GM19452 (cell line): ENCODE data around the gene MINDY4.
A peak's percentile ranks its signal among the peaks of the same experiment; 100 is the strongest.

Experiments used
- ATAC-seq: cut with Tn5 transposase; IDR thresholded peaks from one replicate; pipeline ENCODE4 v1.9.1; 2021; ENCODE audit not compliant: unreplicated experiment

The MINDY4 gene

DNA sequence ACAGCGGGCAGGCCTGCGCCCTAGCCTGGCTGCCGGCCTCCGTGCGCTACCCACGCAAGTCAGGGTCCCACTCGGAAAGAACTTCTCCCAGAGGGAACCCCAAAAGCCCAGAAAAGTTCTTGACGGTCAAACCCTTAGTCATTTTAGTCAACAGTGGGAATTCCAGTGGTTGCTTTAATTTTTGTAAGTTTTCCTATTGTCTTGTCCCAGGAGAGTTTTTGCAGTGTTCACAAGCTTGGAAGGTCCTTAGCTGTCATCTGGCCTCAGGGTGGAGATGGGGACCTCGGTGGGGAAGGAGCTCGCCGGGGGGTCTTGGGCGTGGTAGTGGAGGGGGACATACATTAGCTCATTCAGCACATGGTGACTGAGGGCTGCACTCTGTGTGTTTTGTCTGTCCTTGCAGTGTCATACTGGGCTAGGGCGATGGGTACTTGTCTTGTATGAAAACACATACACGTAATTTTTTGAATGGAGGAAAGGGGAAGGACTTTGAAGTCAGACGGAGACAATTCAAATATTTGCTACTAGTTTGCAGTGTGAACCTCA is 736 bp downstream of the MINDY4 start:
- ATAC-seq: peak; percentile 17

- no peak for ATAC-seq
Observed at GRCh38 chr7:30772984-30773383, 1.8 kb downstream of the MINDY4 start.

GRCh38 chr7:30775992-30776391 is 4.8 kb downstream of the MINDY4 start:
- no peak for ATAC-seq

DNA sequence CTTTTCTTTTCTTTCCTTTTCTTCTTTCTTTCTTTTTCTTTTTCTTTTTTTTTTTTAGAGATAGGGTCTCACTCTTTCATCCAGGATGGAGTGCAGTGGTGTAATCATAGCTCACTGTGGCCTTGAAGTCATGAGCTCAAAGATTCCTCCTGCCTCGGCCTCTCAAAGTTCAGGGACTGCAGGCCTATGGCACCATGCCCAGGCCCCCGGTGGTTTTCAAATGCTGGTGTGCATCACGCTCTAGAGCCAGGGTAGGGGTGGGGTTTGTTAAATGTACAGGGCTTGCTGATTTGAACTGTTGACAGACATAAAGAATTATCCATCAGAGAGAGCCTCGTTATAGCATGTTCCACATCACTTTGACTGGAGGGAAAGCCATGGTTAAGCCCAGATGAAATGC is 5.8 kb downstream of the MINDY4 start:
- no peak for ATAC-seq

DNA sequence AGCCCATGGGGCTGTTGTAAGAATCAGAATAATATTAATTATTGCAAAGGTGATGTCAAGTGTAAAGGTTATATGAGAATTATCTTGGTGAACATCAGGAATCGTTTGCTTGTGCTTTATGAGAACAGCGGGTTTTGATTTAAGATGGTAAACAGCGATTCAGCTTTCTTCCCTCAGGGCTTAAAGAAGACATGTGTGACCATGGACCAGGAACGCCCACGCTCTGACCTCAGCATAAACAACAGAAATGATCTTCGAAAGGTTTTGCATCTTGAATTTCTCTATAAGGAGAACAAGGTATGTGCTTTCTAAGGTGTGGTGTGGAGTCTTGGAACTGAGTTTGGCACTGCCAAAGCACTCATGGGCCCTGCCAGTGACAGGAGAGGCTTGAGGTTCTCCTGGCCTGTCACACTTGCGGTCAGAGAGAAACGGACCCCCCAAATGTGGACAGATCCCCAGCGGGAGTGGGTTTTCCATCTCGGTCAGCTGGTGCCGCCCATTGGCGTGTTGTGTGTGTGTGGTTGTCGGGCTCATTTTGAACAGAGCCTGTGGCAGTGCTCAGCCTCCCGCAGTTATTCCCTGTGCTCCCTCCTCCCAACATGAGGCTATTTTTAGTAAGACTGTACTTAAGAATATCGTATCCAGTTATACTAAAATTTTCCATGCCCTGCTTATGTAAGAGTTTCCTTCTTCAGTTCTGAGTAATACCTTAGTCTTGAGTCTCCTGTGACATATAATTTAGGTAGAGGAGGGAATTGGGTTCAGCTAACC is 7.2 kb downstream of the MINDY4 start:
- ATAC-seq: no peak

- ATAC-seq: no peak
Observed at GRCh38 chr7:30779574-30779973, 8.4 kb downstream of the MINDY4 start.

DNA sequence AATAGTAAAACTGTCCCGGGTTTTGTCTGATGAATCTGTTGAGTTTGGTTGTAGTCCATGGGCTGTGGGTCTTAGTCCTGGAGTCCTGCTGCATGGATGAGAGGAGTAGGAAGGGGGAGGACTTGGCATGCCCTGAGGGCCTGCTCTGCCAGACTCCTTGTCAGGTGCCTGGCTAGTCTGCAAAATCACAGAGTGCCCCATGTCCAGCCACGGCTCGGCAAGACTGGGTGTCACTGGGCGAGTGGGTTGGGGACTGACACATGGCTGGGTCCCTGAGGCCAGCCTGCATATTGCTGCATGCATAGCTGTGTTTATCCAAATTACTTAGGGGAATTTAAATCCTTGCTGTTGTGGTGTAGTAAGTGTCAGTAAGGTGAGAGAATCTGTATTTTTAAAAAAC is 9.7 kb downstream of the MINDY4 start:
- ATAC-seq: no peak

- ATAC-seq: no peak
Observed at GRCh38 chr7:30782690-30783089, 11.5 kb downstream of the MINDY4 start.

GRCh38 chr7:30785786-30786185 is 14.6 kb downstream of the MINDY4 start:
- ATAC-seq: no peak

- no peak for ATAC-seq
Observed at GRCh38 chr7:30787486-30787885, 16.3 kb downstream of the MINDY4 start.

- ATAC-seq: no peak
Observed at GRCh38 chr7:30788640-30789333, 17.6 kb downstream of the MINDY4 start.

DNA sequence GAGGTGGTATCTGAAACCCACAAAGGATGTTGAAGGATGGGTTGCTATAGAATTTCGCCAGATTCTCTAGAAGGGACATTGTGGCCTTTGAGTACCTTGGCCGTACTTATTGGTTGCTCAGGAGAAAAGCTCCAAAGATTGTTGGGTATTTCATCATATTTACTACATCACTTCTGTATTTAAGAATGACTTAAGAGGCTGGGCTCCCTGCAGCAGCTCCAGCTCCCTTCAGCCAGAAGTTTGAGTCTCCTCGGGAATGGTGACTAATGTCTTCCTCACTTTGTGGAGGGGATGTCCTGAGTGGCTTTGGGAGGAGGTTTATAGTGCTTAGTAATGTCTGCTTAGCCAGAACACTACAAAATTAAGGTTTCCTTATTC is 18.1 kb downstream of the MINDY4 start:
- ATAC-seq: no peak

DNA sequence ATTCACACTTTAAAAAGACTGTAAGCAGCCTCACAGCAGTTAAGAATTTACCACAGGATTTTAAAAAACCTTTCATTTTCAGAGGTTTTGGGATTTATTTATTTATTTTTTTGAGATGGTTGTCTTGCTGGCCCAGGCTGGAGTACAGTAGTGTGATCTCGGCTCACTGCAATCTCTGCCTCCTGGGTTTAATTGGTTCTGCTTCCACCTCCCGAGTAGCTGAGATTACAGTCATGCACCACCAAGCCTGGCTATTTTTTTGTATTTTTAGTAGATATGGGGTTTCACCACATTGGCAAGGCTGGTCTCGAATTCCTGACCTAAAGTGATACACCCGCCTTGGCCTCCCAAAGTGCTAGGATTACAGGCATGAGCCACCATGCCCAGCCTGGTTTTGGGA is 19.1 kb downstream of the MINDY4 start:
- no peak for ATAC-seq

DNA sequence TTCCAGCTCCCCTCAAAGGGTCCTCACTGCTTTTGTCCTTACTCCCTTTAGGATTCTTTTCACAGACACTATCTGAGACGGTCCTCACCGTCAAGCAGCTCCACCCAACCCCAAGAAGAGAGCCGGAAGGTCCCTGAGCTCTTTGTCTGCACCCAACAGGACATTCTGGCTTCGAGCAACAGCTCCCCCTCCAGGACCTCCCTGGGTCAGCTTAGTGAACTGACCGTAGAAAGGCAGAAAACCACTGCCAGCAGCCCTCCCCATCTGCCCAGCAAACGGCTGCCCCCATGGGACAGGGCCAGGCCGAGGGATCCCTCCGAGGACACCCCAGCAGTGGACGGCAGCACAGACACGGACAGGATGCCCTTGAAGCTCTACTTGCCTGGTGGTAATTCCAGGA is 19.9 kb downstream of the MINDY4 start:
- ATAC-seq: no peak

DNA sequence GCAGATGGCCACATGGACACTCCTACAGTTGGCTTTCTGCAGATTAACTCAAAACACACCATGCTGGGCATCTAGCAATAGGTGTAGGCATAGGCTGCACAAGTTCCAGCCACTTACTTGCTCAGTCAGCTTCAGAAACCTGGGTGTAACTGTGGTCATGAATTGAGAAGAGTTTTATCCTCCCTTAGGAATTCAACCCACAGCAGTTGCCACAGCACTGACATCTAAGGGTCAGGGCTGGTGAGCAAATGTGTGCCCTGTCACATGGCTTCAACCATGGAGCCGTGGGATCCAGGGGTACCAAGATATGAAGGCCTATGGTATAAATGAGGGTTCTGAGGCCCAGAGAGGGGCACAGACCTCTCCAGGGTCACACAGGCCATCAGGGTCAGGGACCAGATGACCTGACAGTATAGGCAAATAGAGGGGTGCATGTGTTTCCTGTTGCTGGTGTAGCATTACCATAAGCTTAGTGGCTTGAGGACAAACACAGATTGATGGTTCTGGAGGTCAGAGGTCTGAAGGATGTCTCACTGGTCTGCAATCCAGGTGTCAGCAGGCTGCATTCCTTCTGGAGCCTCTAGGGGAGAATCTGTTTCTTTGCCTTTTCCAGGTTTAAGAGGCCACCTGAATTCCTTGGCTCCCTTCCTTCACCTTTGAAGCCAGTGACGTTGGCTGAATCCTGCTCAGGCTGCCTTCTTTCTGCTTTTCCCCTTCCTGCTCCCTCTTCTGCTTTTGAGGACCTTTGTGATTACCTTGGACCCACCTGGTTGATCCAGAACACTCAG is 24.1 kb downstream of the MINDY4 start:
- no peak for ATAC-seq

GRCh38 chr7:30796105-30796869 is 25.1 kb downstream of the MINDY4 start:
- ATAC-seq: no peak

DNA sequence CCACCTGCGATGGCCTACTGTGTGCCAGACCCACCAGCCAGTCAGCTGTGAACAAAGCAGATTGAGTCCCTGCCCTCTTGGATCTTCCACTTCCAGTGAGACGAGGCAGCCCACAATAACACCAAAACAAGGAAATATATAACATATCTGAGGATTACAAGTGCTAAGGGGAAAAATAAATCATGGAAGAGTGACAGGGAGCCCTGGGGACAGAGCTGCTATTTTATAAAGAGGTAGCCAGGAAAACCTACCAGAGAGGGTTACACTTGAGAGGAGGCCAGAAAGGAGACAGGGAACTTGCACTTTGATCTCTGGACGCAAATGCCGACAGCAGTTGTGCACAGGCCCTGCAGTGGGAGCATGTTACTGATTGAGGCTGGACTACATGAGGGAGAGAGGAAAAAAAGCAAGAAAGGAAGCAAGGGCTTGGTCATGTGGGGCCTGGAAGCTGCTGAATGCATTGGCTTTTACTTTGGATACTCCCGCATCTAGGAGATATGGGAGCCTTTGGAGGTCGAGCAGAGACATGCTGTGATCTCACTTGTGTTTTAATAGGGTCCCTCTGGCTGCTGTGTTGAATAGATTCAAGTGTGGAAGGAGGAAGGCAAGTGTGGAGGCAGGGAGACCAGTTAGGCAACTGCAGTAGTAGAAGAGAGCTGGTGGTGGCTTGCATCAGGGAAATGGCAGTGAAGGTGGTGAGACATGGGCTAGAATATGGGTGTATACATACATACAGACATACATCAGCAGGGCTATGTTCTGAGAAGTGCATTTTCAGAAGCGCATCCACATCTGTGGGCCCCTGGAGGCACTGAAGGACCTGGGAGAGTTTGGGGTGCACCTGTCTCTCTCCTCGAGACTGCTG is 26.2 kb downstream of the MINDY4 start:
- ATAC-seq: no peak

DNA sequence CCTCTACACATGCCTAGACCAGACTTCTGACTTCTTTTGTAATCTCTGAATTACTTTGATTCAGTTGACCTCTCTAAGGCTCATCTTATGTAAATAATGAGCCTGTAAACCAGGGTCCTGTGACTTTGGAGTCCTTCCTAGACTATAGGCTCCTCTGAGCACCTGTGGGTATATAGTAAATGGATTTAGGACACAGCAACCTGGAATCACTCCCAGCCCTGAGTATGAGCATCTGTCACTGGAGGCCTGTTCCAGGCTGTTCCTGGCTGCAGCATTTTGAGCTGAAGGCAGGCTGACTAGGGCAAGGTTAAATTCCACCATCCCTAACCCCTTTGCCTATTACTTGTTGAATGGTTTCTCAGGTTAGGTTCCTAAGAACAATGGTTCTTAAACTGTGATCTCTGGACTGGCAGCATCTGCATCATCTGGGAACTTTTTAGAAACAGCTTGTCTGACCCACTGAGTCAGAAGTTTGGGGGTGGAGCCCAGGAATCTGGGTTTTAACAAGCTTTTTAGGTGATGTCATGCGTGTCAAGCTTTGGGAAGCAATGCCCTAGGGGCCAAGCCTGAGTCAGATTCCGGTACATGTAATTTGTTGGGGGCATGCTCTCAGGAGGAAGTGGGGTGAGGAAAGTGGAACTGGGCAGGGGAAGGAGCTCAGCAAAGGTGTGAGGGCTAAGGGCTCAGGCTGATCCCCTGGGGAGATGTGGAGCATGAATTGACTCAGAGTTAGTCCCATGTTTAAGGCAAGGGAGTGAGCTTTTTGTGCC is 28.2 kb downstream of the MINDY4 start:
- peak; percentile 75 for ATAC-seq

- ATAC-seq: no peak
Observed at GRCh38 chr7:30799976-30800661, 28.9 kb downstream of the MINDY4 start.
